WTC11 (cell line): Measurements from ENCODE around the gene KRTAP10-6.

Experiments
- CBFB ChIP-seq: sonication (generic); formaldehyde crosslinking; IDR thresholded peaks from 2 replicates; pipeline ENCODE4 v1.8.1; 2022; ENCODE audit warnings: mild to moderate bottlenecking, low read depth, missing genetic modification reagents
- CTCF ChIP-seq: fragments of 200-600 bp; IDR thresholded peaks from 2 replicates; pipeline ENCODE4 v1.8.0; 2022; ENCODE audit warnings: antibody characterized with exemption
- ELF4 ChIP-seq: sonication (generic); formaldehyde crosslinking; IDR thresholded peaks from 2 replicates; pipeline ENCODE4 v1.8.1; 2022; ENCODE audit warnings: low read depth, mild to moderate bottlenecking, moderate library complexity, missing genetic modification reagents
- TP53 ChIP-seq: sonication (generic); formaldehyde crosslinking; IDR thresholded peaks from 2 replicates; pipeline ENCODE4 v1.8.1; 2023; ENCODE audit warnings: mild to moderate bottlenecking, missing genetic modification reagents
- USF2 ChIP-seq: sonication (generic); formaldehyde crosslinking; IDR thresholded peaks from 2 replicates; pipeline ENCODE4 v1.8.1; 2023; ENCODE audit warnings: mild to moderate bottlenecking, missing genetic modification reagents, moderate library complexity
- ZNF281 ChIP-seq: sonication (generic); formaldehyde crosslinking; IDR thresholded peaks from 2 replicates; pipeline ENCODE4 v1.8.0; 2023; ENCODE audit warnings: mild to moderate bottlenecking, missing genetic modification reagents
- ZNF423 ChIP-seq: fragments of 250-450 bp; sonication (Bioruptor Pico); IDR thresholded peaks from 2 replicates; pipeline ENCODE4 v2.1.2; 2022; ENCODE audit warnings: mild to moderate bottlenecking, moderate library complexity

GRCh38 chr21:44612669-44613229, 20.4 kb upstream of the KRTAP10-6 start:
- TF ChIP-seq CTCF (no peak), CBFB (CRISPR knock-in tag) (no peak), ZNF281 (CRISPR knock-in tag) (no peak), ELF4 (CRISPR knock-in tag) (no peak), ZNF423 (no peak), TP53 (CRISPR knock-in tag) (no peak), USF2 (CRISPR knock-in tag) (no peak)
